WTC11 (cell line): ENCODE data around the gene ZER1. TPM values are rescaled to one million over a fixed set of nuclear protein-coding genes. Genes with fewer than 3 reads are reported as not detected.

ENCODE experiments used
- ATAC-seq: fragments of 200-7000 bp; cut with Tn5 transposase; 2 replicates; pipeline ENCODE4 v1.10.0; 2021; ENCODE audit warnings: mild to moderate bottlenecking, moderate library complexity
- CTCF ChIA-PET: fragments of 300-600 bp; sonication (Branson Sonifier 250); formaldehyde crosslinking; loops from one replicate; lab custom pipeline; 2021; ENCODE audit warnings: antibody characterized with exemption; lab: Charles Lee
- POLR2A ChIA-PET: fragments of 350-600 bp; sonication (Branson Sonifier 250); formaldehyde crosslinking; loops from one replicate; lab custom pipeline; 2021; ENCODE audit warnings: antibody characterized with exemption; lab: Charles Lee
- DNase-seq: peaks from one replicate; pipeline ENCODE4 v3.0.0; 2021; ENCODE audit warnings: low spot score
- H3K27ac Mint-ChIP-seq: 2 replicates; pipeline ENCODE4 v1.8.0; 2021; ENCODE audit warnings: mixed read lengths
- H3K27me3 Mint-ChIP-seq: 2 replicates; pipeline ENCODE4 v1.8.0; 2021; ENCODE audit warnings: low read depth, mild to moderate bottlenecking, moderate library complexity, mixed read lengths
- H3K36me3 Mint-ChIP-seq: 2 replicates; pipeline ENCODE4 v1.8.0; 2021; ENCODE audit warnings: mixed read lengths
- H3K4me1 Mint-ChIP-seq: 2 replicates; pipeline ENCODE4 v1.8.0; 2022; ENCODE audit warnings: mixed read lengths
- H3K4me3 Mint-ChIP-seq: 2 replicates; pipeline ENCODE4 v1.8.0; 2021; ENCODE audit warnings: mild to moderate bottlenecking, moderate library complexity, mixed read lengths
- H3K9me3 Mint-ChIP-seq: 2 replicates; pipeline ENCODE4 v1.8.0; 2021; ENCODE audit warnings: mixed read lengths
- ELF4 ChIP-seq: sonication (generic); formaldehyde crosslinking; IDR thresholded peaks from 2 replicates; pipeline ENCODE4 v1.8.1; 2022; ENCODE audit warnings: low read depth, mild to moderate bottlenecking, moderate library complexity, missing genetic modification reagents
- EMX1 ChIP-seq: fragments of 250-450 bp; sonication (Bioruptor Pico); IDR thresholded peaks from 2 replicates; pipeline ENCODE4 v1.8.0; 2021; ENCODE audit warnings: mild to moderate bottlenecking
- ETV6 ChIP-seq: sonication (generic); formaldehyde crosslinking; IDR thresholded peaks from 2 replicates; pipeline ENCODE4 v1.8.1; 2022; ENCODE audit warnings: mild to moderate bottlenecking, missing genetic modification reagents
- FOXK1 ChIP-seq: sonication (generic); formaldehyde crosslinking; IDR thresholded peaks from 2 replicates; pipeline ENCODE4 v1.8.0; 2022; ENCODE audit warnings: mild to moderate bottlenecking, moderate library complexity, missing genetic modification reagents
- FOXP1 ChIP-seq: sonication (generic); formaldehyde crosslinking; IDR thresholded peaks from 2 replicates; pipeline ENCODE4 v1.8.0; 2022; ENCODE audit warnings: missing genetic modification reagents, mild to moderate bottlenecking, moderate library complexity, borderline replicate concordance
- GABPB1 ChIP-seq: sonication (generic); formaldehyde crosslinking; IDR thresholded peaks from 2 replicates; pipeline ENCODE4 v1.8.1; 2023; ENCODE audit warnings: mild to moderate bottlenecking, missing genetic modification reagents
- JUN ChIP-seq: sonication (generic); formaldehyde crosslinking; IDR thresholded peaks from 2 replicates; pipeline ENCODE4 v1.8.0; 2023; ENCODE audit warnings: mild to moderate bottlenecking, missing genetic modification reagents
- MXD4 ChIP-seq: fragments of 250-450 bp; sonication (Bioruptor Pico); IDR thresholded peaks from 2 replicates; pipeline ENCODE4 v1.8.0; 2021; ENCODE audit warnings: mild to moderate bottlenecking, moderate library complexity, borderline replicate concordance
- RELA ChIP-seq: sonication (generic); formaldehyde crosslinking; IDR thresholded peaks from 2 replicates; pipeline ENCODE4 v1.8.1; 2022; ENCODE audit warnings: missing genetic modification reagents, mild to moderate bottlenecking, borderline replicate concordance
- SP1 ChIP-seq: sonication (generic); formaldehyde crosslinking; conservative IDR thresholded peaks from 2 replicates; pipeline ENCODE4 v1.8.1; 2022; ENCODE audit warnings: missing genetic modification reagents
- TP53 ChIP-seq: sonication (generic); formaldehyde crosslinking; IDR thresholded peaks from 2 replicates; pipeline ENCODE4 v1.8.1; 2023; ENCODE audit warnings: mild to moderate bottlenecking, missing genetic modification reagents
- ZNF121 ChIP-seq: sonication (generic); formaldehyde crosslinking; IDR thresholded peaks from 2 replicates; pipeline ENCODE4 v1.8.0; 2023; ENCODE audit warnings: missing genetic modification reagents
- ZNF416 ChIP-seq: fragments of 250-450 bp; sonication (Bioruptor Pico); IDR thresholded peaks from 2 replicates; pipeline ENCODE4 v1.9.0; 2021; ENCODE audit warnings: mild to moderate bottlenecking, inconsistent platforms
- ZNF423 ChIP-seq: fragments of 250-450 bp; sonication (Bioruptor Pico); IDR thresholded peaks from 2 replicates; pipeline ENCODE4 v2.1.2; 2022; ENCODE audit warnings: mild to moderate bottlenecking, moderate library complexity
- ZNF671 ChIP-seq: fragments of 250-450 bp; sonication (Bioruptor Pico); IDR thresholded peaks from 2 replicates; pipeline ENCODE4 v1.8.0; 2021; ENCODE audit warnings: mild to moderate bottlenecking
- total RNA-seq: library from RNA; stranded (reverse); gene quantifications from 3 replicates; pipeline ENCODE4 v1.2.3, GENCODE V29; 2021
- TF ChIP-seq, protein P1 (sequence below): sonication (generic); formaldehyde crosslinking; IDR thresholded peaks from 2 replicates; pipeline ENCODE4 v1.8.0; 2022; ENCODE audit warnings: mild to moderate bottlenecking, missing genetic modification reagents
- TF ChIP-seq, protein P2 (sequence below): sonication (generic); formaldehyde crosslinking; IDR thresholded peaks from 2 replicates; pipeline ENCODE4 v1.8.0; 2022; ENCODE audit warnings: mild to moderate bottlenecking, missing genetic modification reagents
- TF ChIP-seq, protein P3 (sequence below): fragments of 250-450 bp; sonication (Bioruptor Pico); IDR thresholded peaks from 2 replicates; pipeline ENCODE4 v1.9.0; 2021; ENCODE audit warnings: moderate library complexity, mild to moderate bottlenecking, inconsistent platforms, borderline replicate concordance
- TF ChIP-seq, protein P4 (sequence below): fragments of 200-600 bp; IDR thresholded peaks from 2 replicates; pipeline ENCODE4 v1.8.0; 2022; ENCODE audit warnings: antibody characterized with exemption
- TF ChIP-seq, protein P5 (sequence below): sonication (generic); formaldehyde crosslinking; IDR thresholded peaks from 2 replicates; pipeline ENCODE4 v1.8.1; 2023; ENCODE audit warnings: mild to moderate bottlenecking, missing genetic modification reagents, moderate library complexity
- TF ChIP-seq, protein P6 (sequence below): sonication (generic); formaldehyde crosslinking; IDR thresholded peaks from 2 replicates; pipeline ENCODE4 v1.8.1; 2023; ENCODE audit warnings: mild to moderate bottlenecking, moderate library complexity, missing genetic modification reagents
- TF ChIP-seq, protein P7 (sequence below): sonication (generic); formaldehyde crosslinking; IDR thresholded peaks from 2 replicates; pipeline ENCODE4 v1.8.1; 2023; ENCODE audit warnings: mild to moderate bottlenecking, missing genetic modification reagents, borderline replicate concordance
- TF ChIP-seq, protein P8 (sequence below): sonication (generic); formaldehyde crosslinking; IDR thresholded peaks from 2 replicates; pipeline ENCODE4 v1.8.1; 2022; ENCODE audit warnings: missing genetic modification reagents, borderline replicate concordance

The ZER1 gene
- total RNA-seq, 1 experiment from 2014 or later: 23.8 TPM

DNA sequence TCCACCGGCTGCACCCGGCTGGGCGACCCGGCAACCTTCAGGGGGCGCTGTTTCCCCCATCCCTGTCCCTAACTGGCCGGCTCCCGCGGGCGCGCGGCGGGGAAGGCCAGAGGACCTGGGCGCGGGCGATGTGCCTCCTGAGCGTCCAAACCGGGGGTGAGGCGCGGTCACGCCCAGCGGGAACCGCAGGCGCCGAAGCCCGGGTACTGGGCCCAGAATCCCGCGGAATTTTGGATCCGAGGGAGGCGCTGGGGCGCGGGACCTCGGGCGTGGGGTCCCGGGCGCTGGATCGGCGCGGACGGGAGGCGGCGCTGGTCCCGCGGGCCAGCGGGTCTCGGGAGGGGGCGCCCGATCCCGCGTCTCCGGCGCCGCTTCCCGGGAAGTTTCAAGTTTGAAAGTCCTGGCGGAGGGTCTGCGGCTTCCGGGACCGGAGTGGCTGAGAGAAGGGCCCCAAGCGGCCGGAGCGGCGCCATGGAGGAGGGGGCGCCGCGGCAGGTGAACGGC lies 69.2 kb downstream of the ZER1 start, which contains the start of gene PKN3:
TSS of gene PKN3 (plus strand) at position 59 of the 504 bp plus-strand sequence. CDS start at position 472, 413 bp downstream.
- peak; percentile 97 for DNase-seq
- H3K27me3 Mint-ChIP-seq: no peaks in the 10 kb centered on the region
- no peaks in the 10 kb centered on the region for H3K36me3 Mint-ChIP-seq
- peak; percentile 81 for ATAC-seq
- H3K4me3 Mint-ChIP-seq: peak within 1 kb of the TSS; percentile 83
- ChIA-PET CTCF (interaction anchor here (0.5 to 1.6 kb wide), 36 partner anchors 8 to 331 kb away, joined by 3 to 23 read pairs (median 4); partner anchors contain the start of genes CERCAM, ENDOG, SET and SPOUT1), POLR2A (interaction anchor here (0.6 to 1.6 kb wide), 5 partner anchors 15 to 116 kb away, joined by 3 to 7 read pairs (median 4); partner anchors contain the start of genes ENDOG and ZDHHC12)
- H3K9me3 Mint-ChIP-seq: no peaks in the 10 kb centered on the region
- peaks cover 4% of the 10 kb centered on the region; the same call in 1 of the 2 replicates for H3K4me1 Mint-ChIP-seq
- peak within 1 kb of the TSS; percentile 89 for H3K27ac Mint-ChIP-seq
- no peak for TF ChIP-seq TP53
- TF ChIP-seq JUN (CRISPR knock-in tag): 0 out of 2 replicates have a peak, but pooled peaks have one; percentile 27
- TF ChIP-seq FOXP1 (CRISPR knock-in tag): 0 out of 2 replicates have a peak, but pooled peaks have one; percentile 11
- TF ChIP-seq RELA (CRISPR knock-in tag): no peak
- no peak; the same call in 1 of the 2 replicates for TF ChIP-seq GABPB1 (CRISPR knock-in tag)
- 0 out of 2 replicates have a peak, but pooled peaks have one; percentile 45 for TF ChIP-seq ZNF416
- TF ChIP-seq EMX1 (CRISPR knock-in tag): no peak
- TF ChIP-seq ZNF671: no peak
- 0 out of 2 replicates have a peak, but pooled peaks have one; percentile 64 for TF ChIP-seq FOXK1 (CRISPR knock-in tag)
- TF ChIP-seq, protein P1, sequence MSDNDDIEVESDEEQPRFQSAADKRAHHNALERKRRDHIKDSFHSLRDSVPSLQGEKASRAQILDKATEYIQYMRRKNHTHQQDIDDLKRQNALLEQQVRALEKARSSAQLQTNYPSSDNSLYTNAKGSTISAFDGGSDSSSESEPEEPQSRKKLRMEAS: peak; percentile 38; the same call in 1 of the 2 replicates
- TF ChIP-seq, protein P2, sequence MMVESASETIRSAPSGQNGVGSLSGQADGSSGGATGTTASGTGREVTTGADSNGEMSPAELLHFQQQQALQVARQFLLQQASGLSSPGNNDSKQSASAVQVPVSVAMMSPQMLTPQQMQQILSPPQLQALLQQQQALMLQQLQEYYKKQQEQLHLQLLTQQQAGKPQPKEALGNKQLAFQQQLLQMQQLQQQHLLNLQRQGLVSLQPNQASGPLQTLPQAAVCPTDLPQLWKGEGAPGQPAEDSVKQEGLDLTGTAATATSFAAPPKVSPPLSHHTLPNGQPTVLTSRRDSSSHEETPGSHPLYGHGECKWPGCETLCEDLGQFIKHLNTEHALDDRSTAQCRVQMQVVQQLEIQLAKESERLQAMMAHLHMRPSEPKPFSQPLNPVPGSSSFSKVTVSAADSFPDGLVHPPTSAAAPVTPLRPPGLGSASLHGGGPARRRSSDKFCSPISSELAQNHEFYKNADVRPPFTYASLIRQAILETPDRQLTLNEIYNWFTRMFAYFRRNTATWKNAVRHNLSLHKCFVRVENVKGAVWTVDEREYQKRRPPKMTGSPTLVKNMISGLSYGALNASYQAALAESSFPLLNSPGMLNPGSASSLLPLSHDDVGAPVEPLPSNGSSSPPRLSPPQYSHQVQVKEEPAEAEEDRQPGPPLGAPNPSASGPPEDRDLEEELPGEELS (CRISPR knock-in tag): peak; percentile 83; the same call in 1 of the 2 replicates
- TF ChIP-seq ZNF423 (CRISPR knock-in tag): no peak
- peak; percentile 73; the same call in 1 of the 2 replicates for TF ChIP-seq ETV6 (CRISPR knock-in tag)
- TF ChIP-seq, protein P3, sequence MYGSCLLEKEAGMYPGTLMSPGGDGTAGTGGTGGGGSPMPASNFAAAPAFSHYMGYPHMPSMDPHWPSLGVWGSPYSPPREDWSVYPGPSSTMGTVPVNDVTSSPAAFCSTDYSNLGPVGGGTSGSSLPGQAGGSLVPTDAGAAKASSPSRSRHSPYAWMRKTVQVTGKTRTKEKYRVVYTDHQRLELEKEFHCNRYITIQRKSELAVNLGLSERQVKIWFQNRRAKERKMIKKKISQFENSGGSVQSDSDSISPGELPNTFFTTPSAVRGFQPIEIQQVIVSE: no peak
- TF ChIP-seq MXD4 (CRISPR knock-in tag): no peak
- TF ChIP-seq, protein P4, sequence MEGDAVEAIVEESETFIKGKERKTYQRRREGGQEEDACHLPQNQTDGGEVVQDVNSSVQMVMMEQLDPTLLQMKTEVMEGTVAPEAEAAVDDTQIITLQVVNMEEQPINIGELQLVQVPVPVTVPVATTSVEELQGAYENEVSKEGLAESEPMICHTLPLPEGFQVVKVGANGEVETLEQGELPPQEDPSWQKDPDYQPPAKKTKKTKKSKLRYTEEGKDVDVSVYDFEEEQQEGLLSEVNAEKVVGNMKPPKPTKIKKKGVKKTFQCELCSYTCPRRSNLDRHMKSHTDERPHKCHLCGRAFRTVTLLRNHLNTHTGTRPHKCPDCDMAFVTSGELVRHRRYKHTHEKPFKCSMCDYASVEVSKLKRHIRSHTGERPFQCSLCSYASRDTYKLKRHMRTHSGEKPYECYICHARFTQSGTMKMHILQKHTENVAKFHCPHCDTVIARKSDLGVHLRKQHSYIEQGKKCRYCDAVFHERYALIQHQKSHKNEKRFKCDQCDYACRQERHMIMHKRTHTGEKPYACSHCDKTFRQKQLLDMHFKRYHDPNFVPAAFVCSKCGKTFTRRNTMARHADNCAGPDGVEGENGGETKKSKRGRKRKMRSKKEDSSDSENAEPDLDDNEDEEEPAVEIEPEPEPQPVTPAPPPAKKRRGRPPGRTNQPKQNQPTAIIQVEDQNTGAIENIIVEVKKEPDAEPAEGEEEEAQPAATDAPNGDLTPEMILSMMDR: peak; percentile 96
- TF ChIP-seq ELF4 (CRISPR knock-in tag): no peak
- TF ChIP-seq, protein P5, sequence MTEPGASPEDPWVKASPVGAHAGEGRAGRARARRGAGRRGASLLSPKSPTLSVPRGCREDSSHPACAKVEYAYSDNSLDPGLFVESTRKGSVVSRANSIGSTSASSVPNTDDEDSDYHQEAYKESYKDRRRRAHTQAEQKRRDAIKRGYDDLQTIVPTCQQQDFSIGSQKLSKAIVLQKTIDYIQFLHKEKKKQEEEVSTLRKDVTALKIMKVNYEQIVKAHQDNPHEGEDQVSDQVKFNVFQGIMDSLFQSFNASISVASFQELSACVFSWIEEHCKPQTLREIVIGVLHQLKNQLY (CRISPR knock-in tag): no peak
- 0 out of 2 replicates have a peak, but pooled peaks have one; percentile 46 for TF ChIP-seq SP1 (CRISPR knock-in tag)
- TF ChIP-seq, protein P6, sequence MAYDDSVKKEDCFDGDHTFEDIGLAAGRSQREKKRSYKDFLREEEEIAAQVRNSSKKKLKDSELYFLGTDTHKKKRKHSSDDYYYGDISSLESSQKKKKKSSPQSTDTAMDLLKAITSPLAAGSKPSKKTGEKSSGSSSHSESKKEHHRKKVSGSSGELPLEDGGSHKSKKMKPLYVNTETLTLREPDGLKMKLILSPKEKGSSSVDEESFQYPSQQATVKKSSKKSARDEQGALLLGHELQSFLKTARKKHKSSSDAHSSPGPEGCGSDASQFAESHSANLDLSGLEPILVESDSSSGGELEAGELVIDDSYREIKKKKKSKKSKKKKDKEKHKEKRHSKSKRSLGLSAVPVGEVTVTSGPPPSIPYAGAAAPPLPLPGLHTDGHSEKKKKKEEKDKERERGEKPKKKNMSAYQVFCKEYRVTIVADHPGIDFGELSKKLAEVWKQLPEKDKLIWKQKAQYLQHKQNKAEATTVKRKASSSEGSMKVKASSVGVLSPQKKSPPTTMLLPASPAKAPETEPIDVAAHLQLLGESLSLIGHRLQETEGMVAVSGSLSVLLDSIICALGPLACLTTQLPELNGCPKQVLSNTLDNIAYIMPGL: peak; percentile 100
- TF ChIP-seq, protein P7, sequence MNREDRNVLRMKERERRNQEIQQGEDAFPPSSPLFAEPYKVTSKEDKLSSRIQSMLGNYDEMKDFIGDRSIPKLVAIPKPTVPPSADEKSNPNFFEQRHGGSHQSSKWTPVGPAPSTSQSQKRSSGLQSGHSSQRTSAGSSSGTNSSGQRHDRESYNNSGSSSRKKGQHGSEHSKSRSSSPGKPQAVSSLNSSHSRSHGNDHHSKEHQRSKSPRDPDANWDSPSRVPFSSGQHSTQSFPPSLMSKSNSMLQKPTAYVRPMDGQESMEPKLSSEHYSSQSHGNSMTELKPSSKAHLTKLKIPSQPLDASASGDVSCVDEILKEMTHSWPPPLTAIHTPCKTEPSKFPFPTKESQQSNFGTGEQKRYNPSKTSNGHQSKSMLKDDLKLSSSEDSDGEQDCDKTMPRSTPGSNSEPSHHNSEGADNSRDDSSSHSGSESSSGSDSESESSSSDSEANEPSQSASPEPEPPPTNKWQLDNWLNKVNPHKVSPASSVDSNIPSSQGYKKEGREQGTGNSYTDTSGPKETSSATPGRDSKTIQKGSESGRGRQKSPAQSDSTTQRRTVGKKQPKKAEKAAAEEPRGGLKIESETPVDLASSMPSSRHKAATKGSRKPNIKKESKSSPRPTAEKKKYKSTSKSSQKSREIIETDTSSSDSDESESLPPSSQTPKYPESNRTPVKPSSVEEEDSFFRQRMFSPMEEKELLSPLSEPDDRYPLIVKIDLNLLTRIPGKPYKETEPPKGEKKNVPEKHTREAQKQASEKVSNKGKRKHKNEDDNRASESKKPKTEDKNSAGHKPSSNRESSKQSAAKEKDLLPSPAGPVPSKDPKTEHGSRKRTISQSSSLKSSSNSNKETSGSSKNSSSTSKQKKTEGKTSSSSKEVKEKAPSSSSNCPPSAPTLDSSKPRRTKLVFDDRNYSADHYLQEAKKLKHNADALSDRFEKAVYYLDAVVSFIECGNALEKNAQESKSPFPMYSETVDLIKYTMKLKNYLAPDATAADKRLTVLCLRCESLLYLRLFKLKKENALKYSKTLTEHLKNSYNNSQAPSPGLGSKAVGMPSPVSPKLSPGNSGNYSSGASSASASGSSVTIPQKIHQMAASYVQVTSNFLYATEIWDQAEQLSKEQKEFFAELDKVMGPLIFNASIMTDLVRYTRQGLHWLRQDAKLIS (CRISPR knock-in tag): no peak
- TF ChIP-seq, protein P8, sequence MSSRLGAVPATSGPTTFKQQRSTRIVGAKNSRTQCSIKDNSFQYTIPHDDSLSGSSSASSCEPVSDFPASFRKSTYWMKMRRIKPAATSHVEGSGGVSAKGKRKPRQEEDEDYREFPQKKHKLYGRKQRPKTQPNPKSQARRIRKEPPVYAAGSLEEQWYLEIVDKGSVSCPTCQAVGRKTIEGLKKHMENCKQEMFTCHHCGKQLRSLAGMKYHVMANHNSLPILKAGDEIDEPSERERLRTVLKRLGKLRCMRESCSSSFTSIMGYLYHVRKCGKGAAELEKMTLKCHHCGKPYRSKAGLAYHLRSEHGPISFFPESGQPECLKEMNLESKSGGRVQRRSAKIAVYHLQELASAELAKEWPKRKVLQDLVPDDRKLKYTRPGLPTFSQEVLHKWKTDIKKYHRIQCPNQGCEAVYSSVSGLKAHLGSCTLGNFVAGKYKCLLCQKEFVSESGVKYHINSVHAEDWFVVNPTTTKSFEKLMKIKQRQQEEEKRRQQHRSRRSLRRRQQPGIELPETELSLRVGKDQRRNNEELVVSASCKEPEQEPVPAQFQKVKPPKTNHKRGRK: no peak
- TF ChIP-seq ZNF121 (CRISPR knock-in tag): 0 out of 2 replicates have a peak, but pooled peaks have one; percentile 18
